Activated CD4-positive, alpha-beta T cell treated with anti-CD3 and anti-CD28 coated beads, Interleukin-2, Interleukin-4, amounts not matched to agents 100 ng/mL and 50 ng/mL, durations not matched to agents 16 hours and 8 hours (primary cell): ENCODE data around the gene DNAJC2.
"Not testable (repeated sequence)": the region's sequence is repeated elsewhere in the genome, so short reads cannot be mapped to it uniquely, and the experiment has no call there.

Experiments
- DNase-seq: peaks from one replicate; pipeline ENCODE4 v3.0.0-alpha.2; 2020; ENCODE audit warnings: low spot score

DNAJC2 gene

GRCh38 chr7:103343332-103343731 lies 1.2 kb downstream of the DNAJC2 start:
- peak; percentile 41 for DNase-seq

- DNase-seq: no peak
These were observed 3.1 kb downstream of the DNAJC2 start for GRCh38 chr7:103341466-103341865.

- no peak for DNase-seq
These were observed 5.7 kb downstream of the DNAJC2 start for GRCh38 chr7:103338864-103339263.

- DNase-seq: no peak
These were observed 7.8 kb downstream of the DNAJC2 start for GRCh38 chr7:103336761-103337160.

GRCh38 chr7:103325744-103326143 lies 18.8 kb downstream of the DNAJC2 start:
- DNase-seq: no peak

GRCh38 chr7:103317009-103317408 lies 27.6 kb downstream of the DNAJC2 start:
- no peak for DNase-seq

- no peak for DNase-seq
These were observed 28.1 kb downstream of the DNAJC2 start for GRCh38 chr7:103316380-103316941.

- no peak for DNase-seq
These were observed 29.7 kb downstream of the DNAJC2 start for GRCh38 chr7:103314852-103315251.

- DNase-seq: no peak
These were observed 36.9 kb downstream of the DNAJC2 start for GRCh38 chr7:103307503-103308231.

GRCh38 chr7:103301441-103301840 lies 43.1 kb downstream of the DNAJC2 start:
- no peak for DNase-seq

- no peak for DNase-seq
These were observed 44.9 kb downstream of the DNAJC2 start for GRCh38 chr7:103299660-103300059.

- no peak for DNase-seq
These were observed 46.8 kb downstream of the DNAJC2 start for GRCh38 chr7:103297837-103298179.

GRCh38 chr7:103296901-103297836 lies 47.4 kb downstream of the DNAJC2 start, which contains the start of gene PMPCB:
PMPCB (plus strand) TSS chr7:103297435; CDS start chr7:103297460, 25 bp downstream.
- peak; percentile 97 for DNase-seq

- DNase-seq: no peak
These were observed 51.0 kb downstream of the DNAJC2 start for GRCh38 chr7:103293526-103293925.

- no peak for DNase-seq
These were observed 52.4 kb downstream of the DNAJC2 start for GRCh38 chr7:103292122-103292521.

GRCh38 chr7:103282802-103283427 lies 61.7 kb downstream of the DNAJC2 start:
- not testable (repeated sequence) for DNase-seq

GRCh38 chr7:103280803-103281155 lies 63.8 kb downstream of the DNAJC2 start:
- peak; percentile 4 for DNase-seq

GRCh38 chr7:103279963-103280802 lies 64.4 kb downstream of the DNAJC2 start:
- DNase-seq: peak; percentile 85

- DNase-seq: peak; percentile 23
These were observed 65.0 kb downstream of the DNAJC2 start for GRCh38 chr7:103279636-103279962.

GRCh38 chr7:103278195-103278594 lies 66.4 kb downstream of the DNAJC2 start:
- not testable (repeated sequence) for DNase-seq

- not testable (repeated sequence) for DNase-seq
These were observed 69.7 kb downstream of the DNAJC2 start for GRCh38 chr7:103274867-103275266.

- DNase-seq: not testable (repeated sequence)
These were observed 71.2 kb downstream of the DNAJC2 start for GRCh38 chr7:103273374-103273773.
